ENCODE measurements around the gene KLF3.

- TF ChIP-seq CTCF (conservative IDR thresholded peaks at IDR 0.05; ENCODE audit: low read depth, low read length) (no peak), POLR2A (IDR thresholded peaks at IDR 0.05; ENCODE audit: low read depth, low read length) (no peak), SMC3 (IDR thresholded peaks at IDR 0.05; ENCODE audit: low read depth, low read length) (no peak), RAD21 (IDR thresholded peaks at IDR 0.05; ENCODE audit: low read length) (no peak), MAFK (IDR thresholded peaks at IDR 0.05; ENCODE audit: low read depth, low read length) (no peak), USF2 (IDR thresholded peaks at IDR 0.05; ENCODE audit: low read depth, low read length) (no peak), MXI1 (IDR thresholded peaks at IDR 0.05; ENCODE audit: borderline replicate concordance, low read depth, low read length) (no peak), CHD1 (IDR thresholded peaks at IDR 0.05; ENCODE audit: low read depth, low read length) (no peak), BHLHE40 (IDR thresholded peaks at IDR 0.05; ENCODE audit: low read depth, low read length) (no peak), RCOR1 (IDR thresholded peaks at IDR 0.05; ENCODE audit: insufficient replicate concordance, low read length) (no peak), RFX5 (IDR thresholded peaks at IDR 0.05; ENCODE audit: low read depth, low read length) (no peak), FOS (IDR thresholded peaks at IDR 0.05; ENCODE audit: low read depth, low read length) (no peak), CEBPB (IDR thresholded peaks at IDR 0.05; ENCODE audit: low read depth, low read length) (no peak), MAZ (IDR thresholded peaks at IDR 0.05; ENCODE audit: borderline replicate concordance, low read depth, low read length) (no peak)
These were observed 3.2 kb upstream of the KLF3 start for GRCh38 chr4:38660838-38661237.
